ENCODE results near the gene KCNN4. TPM values are rescaled to one million over a fixed set of nuclear protein-coding genes. Genes with fewer than 3 reads are reported as not detected.
A peak's percentile ranks its signal among the peaks of the same experiment; 100 is the strongest.

Gene KCNN4
- total and polyA plus RNA-seq, 2 of the 13 experiments (the other 11 are each of a cell fraction or from before 2014, with no cell fraction given) = 0.13 to 0.25 TPM

DNA sequence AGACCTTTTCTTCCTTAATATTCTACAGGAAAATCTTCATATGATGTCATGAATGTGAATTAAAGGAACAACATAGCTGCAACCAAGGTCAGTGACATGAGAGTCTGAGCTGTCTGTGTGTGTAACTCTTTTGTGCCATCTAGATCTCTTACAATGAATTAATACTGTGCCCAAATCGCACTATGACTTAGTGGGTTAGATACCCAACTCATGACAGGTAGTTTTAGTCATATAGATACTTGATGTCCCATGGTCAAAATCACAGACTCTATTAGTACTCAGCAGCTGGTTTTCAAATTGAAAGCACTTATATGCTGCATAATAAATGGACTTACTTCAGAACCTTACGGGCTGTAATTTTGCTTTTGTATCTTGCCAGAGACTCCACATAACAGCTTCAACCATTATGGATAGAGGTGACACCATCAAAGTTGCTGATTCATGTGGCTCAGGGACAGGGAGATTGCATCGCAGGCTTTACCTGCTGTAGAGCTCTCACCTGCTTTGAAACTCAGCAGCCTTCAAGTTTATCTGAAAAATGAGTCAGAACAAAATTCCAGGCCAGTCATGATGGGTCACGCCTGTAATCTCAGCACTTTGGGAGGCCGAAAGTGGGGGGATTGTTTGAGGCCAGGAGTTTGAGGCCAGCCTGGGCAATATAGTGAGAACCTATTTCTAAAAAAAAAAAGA lies 34.0 kb upstream of the KCNN4 start:
- Histone ChIP-seq H4K20me1 (ENCODE audit: insufficient read depth, low read length) (no peaks in the 10 kb centered on the region), H3K4me1 (ENCODE audit: insufficient read depth, low read length) (no peaks in the 10 kb centered on the region), H3K36me3 (replicated peaks in 1 of 2; ENCODE audit: control insufficient read depth in 1 of 2, insufficient read depth in 2 of 2, low read length in 2 of 2) (no peaks in the 10 kb centered on the region), H3K79me2 (ENCODE audit: insufficient read depth, low read length) (no peaks in the 10 kb centered on the region), H3K4me3 (replicated peaks in 1 of 3; ENCODE audit: insufficient read depth in 1 of 3, low read depth in 2 of 3, low read length in 3 of 3) (no peak overlapping the region), H3K4me2 (ENCODE audit: low read depth, low read length) (no peak overlapping the region), H3K27ac (ENCODE audit: extremely low read length, insufficient read depth, low read length) (no peak overlapping the region), H3K27me3 (ENCODE audit: control insufficient read depth in 1 of 2, insufficient read depth in 2 of 2, low read length in 2 of 2) (no peaks in the 10 kb centered on the region; a peak in 1 of 5 replicates), H3K9me3 (ENCODE audit: low read length) (peaks cover 4% of the 10 kb centered on the region), H2AFZ (ENCODE audit: low read length) (no peak overlapping the region), H3K9ac (ENCODE audit: insufficient read depth, low read depth, low read length) (no peak overlapping the region)
- in situ Hi-C loops (cut with HindIII; ENCODE audit: extremely low pct_ligation_motif_present, low pct_unique_long_range_greater_than_20kb) = no loop called here
- DNase-seq (ENCODE audit: low spot score) = no peak
- 24% methylated on average over 5 of the region's 5 CpGs for WGBS (ENCODE audit: low lambda C conversion rate)
- ChIA-PET POLR2A (no interaction called here), CTCF (ENCODE audit: low intra/inter-chr PET ratio, low total read pairs) (no interaction called here)
- intact Hi-C loops (cut with micrococcal nuclease; ENCODE audit: unreplicated experiment) = no loop called here
- BruUV-seq (replicated peaks) = no TSS peak
- no peak for ATAC-seq
- no peak for FAIRE-seq
- TF ChIP-seq REXO4 (CRISPR knock-in tag; IDR thresholded peaks at IDR 0.05; ENCODE audit: borderline replicate concordance) = no peak
- TF ChIP-seq ATF7 (IDR thresholded peaks at IDR 0.05) = 0 out of 2 replicates have a peak, but pooled peaks have one; percentile 5
- no peak for TF ChIP-seq ATF7 (CRISPR knock-in tag; IDR thresholded peaks at IDR 0.05)
- no peak for TF ChIP-seq EHMT2 (IDR thresholded peaks at IDR 0.05; ENCODE audit: borderline replicate concordance, low read depth, low read length)
- TF ChIP-seq, protein P1, sequence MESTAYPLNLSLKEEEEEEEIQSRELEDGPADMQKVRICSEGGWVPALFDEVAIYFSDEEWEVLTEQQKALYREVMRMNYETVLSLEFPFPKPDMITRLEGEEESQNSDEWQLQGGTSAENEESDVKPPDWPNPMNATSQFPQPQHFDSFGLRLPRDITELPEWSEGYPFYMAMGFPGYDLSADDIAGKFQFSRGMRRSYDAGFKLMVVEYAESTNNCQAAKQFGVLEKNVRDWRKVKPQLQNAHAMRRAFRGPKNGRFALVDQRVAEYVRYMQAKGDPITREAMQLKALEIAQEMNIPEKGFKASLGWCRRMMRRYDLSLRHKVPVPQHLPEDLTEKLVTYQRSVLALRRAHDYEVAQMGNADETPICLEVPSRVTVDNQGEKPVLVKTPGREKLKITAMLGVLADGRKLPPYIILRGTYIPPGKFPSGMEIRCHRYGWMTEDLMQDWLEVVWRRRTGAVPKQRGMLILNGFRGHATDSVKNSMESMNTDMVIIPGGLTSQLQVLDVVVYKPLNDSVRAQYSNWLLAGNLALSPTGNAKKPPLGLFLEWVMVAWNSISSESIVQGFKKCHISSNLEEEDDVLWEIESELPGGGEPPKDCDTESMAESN (CRISPR knock-in tag; conservative IDR thresholded peaks at IDR 0.05) = no peak

DNA sequence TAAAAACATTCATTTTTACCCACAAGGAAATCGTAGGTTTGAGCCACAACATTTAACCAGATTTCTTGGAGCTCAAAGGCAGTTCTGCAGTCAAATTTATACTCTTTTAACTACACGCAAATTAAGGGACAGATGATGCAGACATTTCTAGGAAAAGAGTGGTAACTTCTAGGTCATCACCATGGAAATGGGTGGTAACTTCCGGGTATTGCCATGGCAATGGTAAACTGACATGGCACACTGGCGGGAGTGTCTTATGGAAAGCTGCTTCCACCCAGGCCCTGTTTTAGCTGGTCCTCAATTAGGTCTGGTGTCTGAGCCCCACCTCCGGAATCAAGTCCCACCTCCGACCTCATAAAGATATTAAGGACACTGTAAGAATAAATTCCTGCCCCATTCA lies 31.9 kb upstream of the KCNN4 start:
- H2AFZ ChIP-seq (ENCODE audit: low read length) = no peak overlapping the region
- WGBS (ENCODE audit: low lambda C conversion rate) = 5% methylated on average over 5 of the region's 6 CpGs
- CTCF ChIA-PET (ENCODE audit: low intra/inter-chr PET ratio, low total read pairs) = no interaction called here
- H3K79me2 ChIP-seq (ENCODE audit: insufficient read depth, low read length) = no peaks in the 10 kb centered on the region
- no peaks in the 10 kb centered on the region for H3K36me3 ChIP-seq (replicated peaks in 1 of 2; ENCODE audit: control insufficient read depth in 1 of 2, insufficient read depth in 2 of 2, low read length in 2 of 2)
- H4K20me1 ChIP-seq (ENCODE audit: insufficient read depth, low read length) = no peaks in the 10 kb centered on the region
- H3K27me3 ChIP-seq (ENCODE audit: control insufficient read depth in 1 of 2, insufficient read depth in 2 of 2, low read length in 2 of 2) = no peaks in the 10 kb centered on the region
- H3K4me2 ChIP-seq (ENCODE audit: low read depth, low read length) = no peak overlapping the region
- POLR2A ChIA-PET = no interaction called here
- no peak for FAIRE-seq
- no peak overlapping the region for H3K27ac ChIP-seq (ENCODE audit: extremely low read length, insufficient read depth, low read length)
- H3K9ac ChIP-seq (ENCODE audit: insufficient read depth, low read depth, low read length) = no peak overlapping the region
- intact Hi-C loops (cut with micrococcal nuclease; ENCODE audit: unreplicated experiment) (no loop called here), in situ Hi-C loops (cut with HindIII; ENCODE audit: extremely low pct_ligation_motif_present, low pct_unique_long_range_greater_than_20kb) (no loop called here)
- DNase-seq (ENCODE audit: low spot score) = no peak
- no peak overlapping the region for H3K4me3 ChIP-seq (replicated peaks in 1 of 3; ENCODE audit: insufficient read depth in 1 of 3, low read depth in 2 of 3, low read length in 3 of 3)
- no peak for ATAC-seq
- no TSS peak for BruUV-seq (replicated peaks)
- H3K9me3 ChIP-seq (ENCODE audit: low read length) = peaks cover 4% of the 10 kb centered on the region
- no peaks in the 10 kb centered on the region for H3K4me1 ChIP-seq (ENCODE audit: insufficient read depth, low read length)
- TF ChIP-seq ZNF569 (CRISPR knock-in tag; IDR thresholded peaks at IDR 0.05; ENCODE audit: borderline replicate concordance) = no peak
- TF ChIP-seq KLF13 (CRISPR knock-in tag; IDR thresholded peaks at IDR 0.05) = no peak
- TF ChIP-seq ZNF383 (CRISPR knock-in tag; IDR thresholded peaks at IDR 0.05; ENCODE audit: borderline replicate concordance) = no peak
- TF ChIP-seq ELF1 (CRISPR knock-in tag; IDR thresholded peaks at IDR 0.05) = no peak
- no peak for TF ChIP-seq KLF12 (CRISPR knock-in tag; IDR thresholded peaks at IDR 0.05; ENCODE audit: borderline replicate concordance)
- no peak for TF ChIP-seq ZNF790 (CRISPR knock-in tag; IDR thresholded peaks at IDR 0.05; ENCODE audit: borderline replicate concordance)
- no peak for TF ChIP-seq RBM39 (IDR thresholded peaks at IDR 0.05; ENCODE audit: low read depth, low read length, poor library complexity, severe bottlenecking)
- TF ChIP-seq PRMT3 (CRISPR knock-in tag; IDR thresholded peaks at IDR 0.05; ENCODE audit: borderline replicate concordance, low read depth) = no peak
- no peak for TF ChIP-seq SRSF9 (IDR thresholded peaks at IDR 0.05; ENCODE audit: borderline replicate concordance, insufficient read depth, low read depth, low read length, poor library complexity, severe bottlenecking)
- TF ChIP-seq FOXJ3 (CRISPR knock-in tag; IDR thresholded peaks at IDR 0.05; ENCODE audit: borderline replicate concordance) = no peak
- no peak for TF ChIP-seq GATAD1 (CRISPR knock-in tag; IDR thresholded peaks at IDR 0.05)
- TF ChIP-seq ZNF468 (CRISPR knock-in tag; IDR thresholded peaks at IDR 0.05) = no peak
- TF ChIP-seq KDM6A (CRISPR knock-in tag; IDR thresholded peaks at IDR 0.05; ENCODE audit: low read depth) = no peak
